T-cell (primary cell): Measurements from ENCODE around the gene PTCRA. TPM values are rescaled to one million over a fixed set of nuclear protein-coding genes. Genes with fewer than 3 reads are reported as not detected.

Experiments used
- total RNA-seq, 35 experiments: library from RNA in 6 of 35; stranded (reverse) in 6 of 35; fragments of 120-200 nt in 1 of 35; gene quantifications; one replicate each; pipeline versions ENCODE4 v1.2.1 to v1.2.4 and lab custom pipeline; 2013 to 2026

PTCRA gene
- total RNA-seq, 5 donors from 2014 or later (not counting 1 experiment from before 2014, with no cell fraction given): 0.53 TPM; not detected in 4

Other genes with a start within 250 kb of the PTCRA start
- under 1 TPM in 2 of 5 donors, not detected in 3; 0.12 to 0.13 TPM for gene PRPH2, start 193.5 kb upstream of the PTCRA start, total RNA-seq
- gene TBCC, start 169.9 kb upstream of the PTCRA start, total RNA-seq: 10 to 100 TPM; 56.5 to 74.8 (median 59.4) TPM
- gene BICRAL, start 134.0 kb upstream of the PTCRA start, total RNA-seq: 10 to 100 TPM; 33.1 to 39.5 (median 33.6) TPM
- 10 to 100 TPM; 62.5 to 89.2 (median 81.3) TPM for gene RPL7L1, start 36.4 kb upstream of the PTCRA start, total RNA-seq
- gene CNPY3, start 13.4 kb downstream of the PTCRA start, total RNA-seq: 10 to 100 TPM; 51.2 to 86.2 (median 79.4) TPM
- 1 to 10 TPM in 4 of 5 donors, under 1 TPM in 1; 0.93 to 3.4 (median 1.3) TPM for gene GNMT, start 44.7 kb downstream of the PTCRA start, total RNA-seq
- gene PEX6, start 63.1 kb downstream of the PTCRA start, total RNA-seq: 10 to 100 TPM; 20.5 to 30.5 (median 27.4) TPM
- 10 to 100 TPM; 27.8 to 35.1 (median 33.3) TPM for gene PPP2R5D, start 68.5 kb downstream of the PTCRA start, total RNA-seq
- gene MEA1, start 97.9 kb downstream of the PTCRA start, total RNA-seq: 10 to 100 TPM; 20.5 to 38.7 (median 34.0) TPM
- gene KLHDC3, start 98.2 kb downstream of the PTCRA start, total RNA-seq: 10 to 100 TPM; 40.5 to 75.3 (median 66.9) TPM
- 10 to 100 TPM; 27.3 to 51.2 (median 47.3) TPM for gene RRP36, start 105.6 kb downstream of the PTCRA start, total RNA-seq
- gene CUL7, start 137.8 kb downstream of the PTCRA start, total RNA-seq: 10 to 100 TPM in 3 of 5 donors, 1 to 10 TPM in 2; 6.9 to 15.9 (median 11.6) TPM
- 10 to 100 TPM; 34.8 to 66.3 (median 52.0) TPM for gene MRPL2, start 143.4 kb downstream of the PTCRA start, total RNA-seq
- 10 to 100 TPM; 37.8 to 48.5 (median 45.5) TPM for gene KLC4, start 143.6 kb downstream of the PTCRA start, total RNA-seq
- gene PTK7, start 160.3 kb downstream of the PTCRA start, total RNA-seq: 10 to 100 TPM in 2 of 5 donors, 1 to 10 TPM in 2, under 1 TPM in 1; 0.56 to 11.3 (median 1.6) TPM